Inferior parietal cortex (tissue), 1 donor: Measurements from ENCODE around the gene CLDN14.
"Not testable (repeated sequence)": the region's sequence is repeated elsewhere in the genome, so short reads cannot be mapped to it uniquely, and the experiment has no call there.

Experiments
- DNase-seq: peaks from one replicate; pipeline ENCODE4 v3.0.0-alpha.2; 2016; ENCODE audit errors: extremely low spot score

CLDN14 gene

GRCh38 chr21:36501589-36501892, 21.6 kb upstream of the CLDN14 start:
- no peak for DNase-seq

GRCh38 chr21:36499578-36500471, 19.9 kb upstream of the CLDN14 start:
- no peak for DNase-seq

GRCh38 chr21:36494557-36494956, 14.6 kb upstream of the CLDN14 start:
- DNase-seq, result no peak

GRCh38 chr21:36491209-36491910, 11.4 kb upstream of the CLDN14 start:
- DNase-seq, result no peak

GRCh38 chr21:36489776-36490165, 9.8 kb upstream of the CLDN14 start:
- no peak for DNase-seq

- no peak for DNase-seq
Observed at GRCh38 chr21:36489103-36489775, 9.3 kb upstream of the CLDN14 start.

- DNase-seq, result no peak
Observed at GRCh38 chr21:36487641-36488307, 7.9 kb upstream of the CLDN14 start.

- no peak for DNase-seq
Observed at GRCh38 chr21:36486246-36486645, 6.3 kb upstream of the CLDN14 start.

GRCh38 chr21:36485476-36485875, 5.6 kb upstream of the CLDN14 start:
- no peak for DNase-seq

- DNase-seq, result no peak
Observed at GRCh38 chr21:36483095-36483494, 3.2 kb upstream of the CLDN14 start.

GRCh38 chr21:36482673-36483072, 2.8 kb upstream of the CLDN14 start:
- no peak for DNase-seq

GRCh38 chr21:36482181-36482580, 2.3 kb upstream of the CLDN14 start:
- no peak for DNase-seq

GRCh38 chr21:36481639-36482038, 1.7 kb upstream of the CLDN14 start:
- no peak for DNase-seq

GRCh38 chr21:36480618-36481017, 696 bp upstream of the CLDN14 start:
- DNase-seq, result no peak

GRCh38 chr21:36478941-36479340, 981 bp downstream of the CLDN14 start:
- peak; percentile 14 for DNase-seq

GRCh38 chr21:36478207-36478701, 1.7 kb downstream of the CLDN14 start:
- no peak for DNase-seq

GRCh38 chr21:36477559-36477958, 2.4 kb downstream of the CLDN14 start:
- no peak for DNase-seq

- DNase-seq, result no peak
Observed at GRCh38 chr21:36477001-36477400, 2.9 kb downstream of the CLDN14 start.

- DNase-seq, result not testable (repeated sequence)
Observed at GRCh38 chr21:36476541-36476940, 3.4 kb downstream of the CLDN14 start.

- no peak for DNase-seq
Observed at GRCh38 chr21:36474591-36474990, 5.3 kb downstream of the CLDN14 start.

GRCh38 chr21:36473203-36473602, 6.7 kb downstream of the CLDN14 start:
- no peak for DNase-seq

- DNase-seq, result no peak
Observed at GRCh38 chr21:36472377-36472776, 7.5 kb downstream of the CLDN14 start.
